NCI-H460 (cell line): ENCODE measurements around the gene HSF2BP. TPM values are rescaled to one million over a fixed set of nuclear protein-coding genes. Genes with fewer than 3 reads are reported as not detected.
"Not testable (repeated sequence)": the region's sequence is repeated elsewhere in the genome, so short reads cannot be mapped to it uniquely, and the experiment has no call there.

Experiments used
- DNase-seq: peaks from one replicate; pipeline ENCODE4 v3.0.0-alpha.2; 2016; ENCODE audit warnings: low read depth; ENCODE audit errors: extremely low read depth
- polyA plus RNA-seq: library from polyadenylated mRNA; depleted of rRNA; stranded (reverse); fragments of >200 nt; gene quantifications from 2 replicates; pipeline ENCODE4 v1.2.3, GENCODE V29; 2014; cell fraction: nucleus; rRNA removed
- total RNA-seq: library from RNA; depleted of rRNA; stranded (reverse); fragments of >200 nt; shearing (Covaris generic); gene quantifications from 2 replicates; pipeline ENCODE4 v1.2.3, GENCODE V29; 2014; rRNA removed

The HSF2BP gene
- 1.0 and 1.1 TPM in 2 replicates for total RNA-seq
- 0.53 and 3.9 TPM in 2 replicates for polyA plus RNA-seq

GRCh38 chr21:43659136-43660000 is at the start of gene HSF2BP, which contains the start of gene RRP1B:
TSS of gene HSF2BP (minus strand) at chr21:43659488. CDS start at chr21:43658096, 1,392 bp downstream.
TSS of gene RRP1B (plus strand) at chr21:43659560. CDS start at chr21:43659665, 105 bp downstream.
- peak; percentile 63 for DNase-seq

- DNase-seq = no peak
These were observed 49.6 kb upstream of the HSF2BP start for GRCh38 chr21:43708745-43709381.

- DNase-seq = no peak
These were observed 48.2 kb upstream of the HSF2BP start for GRCh38 chr21:43707462-43707861.

GRCh38 chr21:43703035-43703880 is 44.0 kb upstream of the HSF2BP start:
- no peak for DNase-seq

- DNase-seq = no peak
These were observed 43.4 kb upstream of the HSF2BP start for GRCh38 chr21:43702785-43703034.

- no peak for DNase-seq
These were observed 42.9 kb upstream of the HSF2BP start for GRCh38 chr21:43701936-43702784.

GRCh38 chr21:43699933-43700599 is 40.8 kb upstream of the HSF2BP start:
- no peak for DNase-seq

GRCh38 chr21:43699492-43699777 is 40.1 kb upstream of the HSF2BP start:
- DNase-seq = not testable (repeated sequence)

GRCh38 chr21:43697758-43698643 is 38.7 kb upstream of the HSF2BP start:
- no peak for DNase-seq

GRCh38 chr21:43696214-43696613 is 36.9 kb upstream of the HSF2BP start:
- DNase-seq = no peak

- no peak for DNase-seq
These were observed 35.3 kb upstream of the HSF2BP start for GRCh38 chr21:43694437-43695079.

- no peak for DNase-seq
These were observed 34.7 kb upstream of the HSF2BP start for GRCh38 chr21:43693981-43694380.

- no peak for DNase-seq
These were observed 33.7 kb upstream of the HSF2BP start for GRCh38 chr21:43692949-43693348.

GRCh38 chr21:43691801-43692200 is 32.5 kb upstream of the HSF2BP start:
- no peak for DNase-seq

GRCh38 chr21:43691086-43691795 is 32.0 kb upstream of the HSF2BP start:
- DNase-seq = no peak

GRCh38 chr21:43690346-43690745 is 31.1 kb upstream of the HSF2BP start:
- no peak for DNase-seq

- DNase-seq = no peak
These were observed 30.5 kb upstream of the HSF2BP start for GRCh38 chr21:43689556-43690337.
